A549 (cell line): ENCODE results near the gene EXOG. TPM values are rescaled to one million over a fixed set of nuclear protein-coding genes. Genes with fewer than 3 reads are reported as not detected.

ENCODE experiments used
- ATAC-seq, 2 experiments: fragments of 200-7000 bp in 1 of 2; fragments of >200 bp in 1 of 2; cut with Nextera tagmentation in 1 of 2; cut with Tn5 transposase in 1 of 2; 3 replicates each; pipeline versions ENCODE4 v1.8.0 to v1.9.1; 2018 to 2020; ENCODE audit warnings: mild to moderate bottlenecking in 1 of 2, moderate library complexity in 1 of 2
- CTCF ChIA-PET: fragments of 300-600 bp; sonication (Branson Sonifier 250); formaldehyde crosslinking; extraction: SDS; loops from one replicate; lab custom pipeline; 2021; ENCODE audit warnings: antibody characterized with exemption, inconsistent platforms; lab: Yijun Ruan, JAX
- POLR2A ChIA-PET: fragments of 350-600 bp; formaldehyde crosslinking; extraction: SDS; loops from one replicate; lab custom pipeline; 2021; ENCODE audit warnings: antibody characterized with exemption, inconsistent platforms; lab: Yijun Ruan, JAX
- DNase-seq, 2 experiments: peaks; one replicate each; pipeline versions ENCODE4 v3.0.0 to v3.0.0-alpha.2; 2011 to 2016; ENCODE audit warnings: low read depth in 1 of 2, low spot score in 1 of 2
- FAIRE-seq: peaks from 2 replicates; lab custom pipeline; 2011; peaks lifted over from hg19 to GRCh38; lab: Jason Lieb, UNC
- H3K27ac ChIP-seq, 2 experiments: fragments of >200 bp; sonication (Bioruptor Twin); formaldehyde crosslinking; 3 replicates each; pipeline ENCODE4 v1.5.1; 2016 to 2017
- H3K4me1 ChIP-seq: fragments of >200 bp; sonication (Bioruptor Twin); formaldehyde crosslinking; 3 replicates; pipeline ENCODE4 v1.6.1; 2016
- H3K4me2 ChIP-seq: fragments of >200 bp; sonication (Bioruptor Twin); formaldehyde crosslinking; 3 replicates; pipeline ENCODE4 v1.6.1; 2016
- H3K4me3 ChIP-seq: fragments of >200 bp; sonication (Bioruptor Twin); formaldehyde crosslinking; 3 replicates; pipeline ENCODE4 v1.5.1; 2016
- H3K9me3 ChIP-seq: fragments of >200 bp; sonication (Bioruptor Twin); formaldehyde crosslinking; 3 replicates; pipeline ENCODE4 v1.6.1; 2016
- BHLHE40 ChIP-seq: IDR thresholded peaks from 2 replicates; pipeline ENCODE4 v1.6.1; 2012; ENCODE audit warnings: low read depth, low read length, inconsistent platforms
- CBX2 ChIP-seq: fragments of 200-600 bp; sonication (generic); IDR thresholded peaks from 2 replicates; pipeline ENCODE4 v1.6.1; 2016; ENCODE audit warnings: low read depth, mild to moderate bottlenecking, borderline replicate concordance
- CEBPB ChIP-seq, 2 experiments: fragments of >200 bp in 1 of 2; sonication (Bioruptor Twin) in 1 of 2; formaldehyde crosslinking in 1 of 2; IDR thresholded peaks; 2 replicates each; pipeline ENCODE4 v1.6.1; 2012 to 2016
- FOSB ChIP-seq: fragments of 250-450 bp; sonication (Bioruptor Pico); IDR thresholded peaks from 2 replicates; pipeline ENCODE4 v1.5.0; 2020; ENCODE audit warnings: mild to moderate bottlenecking, moderate library complexity
- HEYL ChIP-seq: fragments of 250-450 bp; sonication (Bioruptor Pico); IDR thresholded peaks from 2 replicates; pipeline ENCODE4 v1.8.0; 2021; ENCODE audit warnings: mild to moderate bottlenecking, moderate library complexity
- HOXA7 ChIP-seq: fragments of 250-450 bp; sonication (Bioruptor Pico); IDR thresholded peaks from 2 replicates; pipeline ENCODE4 v1.5.0; 2020; ENCODE audit warnings: mild to moderate bottlenecking, moderate library complexity
- HOXB13 ChIP-seq: fragments of 250-450 bp; sonication (Bioruptor Pico); IDR thresholded peaks from 2 replicates; pipeline ENCODE4 v1.5.0; 2020; ENCODE audit warnings: low read depth, mild to moderate bottlenecking, moderate library complexity
- MYC ChIP-seq: IDR thresholded peaks from 2 replicates; pipeline ENCODE4 v1.6.1; 2012; ENCODE audit warnings: mild to moderate bottlenecking, inconsistent platforms, low read length, improper control_type of control experiment, borderline replicate concordance
- NPAS2 ChIP-seq: fragments of 250-450 bp; sonication (Bioruptor Pico); IDR thresholded peaks from 2 replicates; pipeline ENCODE4 v1.8.0; 2022; ENCODE audit warnings: mild to moderate bottlenecking, moderate library complexity, borderline replicate concordance
- NR3C1 ChIP-seq: fragments of >200 bp; sonication (Bioruptor Twin); formaldehyde crosslinking; IDR thresholded peaks from 3 replicates; pipeline ENCODE4 v1.6.1; 2017
- PHF8 ChIP-seq: fragments of 200-600 bp; sonication (generic); IDR thresholded peaks from 2 replicates; pipeline ENCODE4 v1.6.1; 2016; ENCODE audit warnings: low read depth, mild to moderate bottlenecking, antibody characterized with exemption, moderate library complexity, borderline replicate concordance
- RARB ChIP-seq: fragments of 250-450 bp; sonication (Bioruptor Pico); IDR thresholded peaks from 2 replicates; pipeline ENCODE4 v1.8.0; 2021; ENCODE audit warnings: mild to moderate bottlenecking, moderate library complexity
- TP53 ChIP-seq: fragments of 250-450 bp; sonication (Bioruptor Pico); IDR thresholded peaks from 2 replicates; pipeline ENCODE4 v1.5.0; 2021; ENCODE audit warnings: mild to moderate bottlenecking, moderate library complexity
- ZNF302 ChIP-seq: fragments of 250-450 bp; sonication (Bioruptor Pico); IDR thresholded peaks from 2 replicates; pipeline ENCODE4 v1.9.0; 2021; ENCODE audit warnings: inconsistent platforms, mild to moderate bottlenecking, moderate library complexity
- WGBS: methylation state at CpG from one replicate; pipeline ENCODE4 v1.1.6; 2017; ENCODE audit errors: missing lambda C conversion rate; 5-methylcytosine and 5-hydroxymethylcytosine counted together
- polyA plus RNA-seq, 4 experiments: library from polyadenylated mRNA; depleted of rRNA in 3 of 4; stranded (reverse); fragments of >200 nt; fragmentation: RNase III in 1 of 4; extraction: RNeasy Plus Mini Kit Qiagen cat#74134 plus additional on column Dnase treatment in 1 of 4; gene quantifications; 2 replicates in 3 of 4; 3 replicates in 1 of 4; pipeline ENCODE4 v1.2.3, GENCODE V29; 2011 to 2017
- TF ChIP-seq, protein P1 (sequence below): fragments of 450-650 bp; IDR thresholded peaks from 2 replicates; pipeline ENCODE4 v1.6.1; 2014; ENCODE audit warnings: antibody characterized with exemption
- TF ChIP-seq, protein P2 (sequence below): fragments of 200-600 bp; sonication (generic); IDR thresholded peaks from 2 replicates; pipeline ENCODE4 v1.6.1; 2016; ENCODE audit warnings: antibody characterized with exemption, mild to moderate bottlenecking, moderate library complexity
- TF ChIP-seq, protein P3 (sequence below): IDR thresholded peaks from 2 replicates; pipeline ENCODE4 v1.6.1; 2012; ENCODE audit warnings: low read depth, borderline replicate concordance

The EXOG gene
- polyA plus RNA-seq, 2 of the 4 experiments (the other 2 are of a cell fraction) = 11.2 to 17.1 TPM

DNA sequence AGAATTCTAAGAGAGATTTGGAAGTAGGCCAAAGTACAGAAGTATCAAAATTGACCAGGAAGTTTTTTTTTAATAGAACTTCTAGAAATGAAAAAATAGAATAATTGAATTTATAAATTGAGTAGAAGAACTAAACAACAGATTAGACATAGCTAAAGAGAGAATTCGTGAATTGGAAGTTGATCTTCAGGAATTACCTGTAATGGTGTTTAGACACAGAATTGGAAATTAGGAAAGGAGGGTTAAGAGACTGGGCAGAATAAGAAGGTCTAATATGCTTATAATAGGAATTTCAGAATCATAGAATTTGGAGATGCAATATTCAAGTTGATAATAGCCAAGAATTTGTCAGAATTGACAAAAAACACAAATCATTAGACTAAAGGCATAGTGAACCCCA is 26.3 kb upstream of the EXOG start (continued):
- TF ChIP-seq MYC (no peak), CBX2 (no peak)

DNA sequence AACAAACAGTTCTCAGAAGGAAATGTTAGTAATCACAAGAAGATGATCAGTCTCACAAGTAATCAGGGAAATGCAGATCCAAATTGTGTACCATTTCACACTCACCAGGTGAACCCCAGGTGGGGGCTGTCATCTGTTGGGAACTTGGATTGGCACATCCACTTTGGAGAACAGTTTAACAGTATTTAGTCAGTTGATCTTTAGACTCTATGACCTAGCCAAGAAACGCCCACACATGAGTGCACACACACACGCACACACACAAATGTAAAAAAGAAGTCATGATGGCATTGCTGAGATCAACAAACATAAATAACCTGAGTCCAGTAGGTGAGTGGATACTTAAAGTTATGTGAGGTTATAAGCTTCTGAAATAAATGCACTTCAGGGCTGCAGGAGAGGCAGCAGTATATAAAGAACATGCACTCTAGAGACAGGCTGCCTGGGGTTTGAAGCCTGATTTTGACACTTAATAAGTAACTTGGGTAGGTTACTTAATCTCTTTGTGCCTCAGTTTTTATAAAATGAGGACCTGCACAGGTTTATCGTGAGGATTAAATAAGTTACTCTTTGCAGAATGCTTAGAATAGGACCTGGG is 24.8 kb upstream of the EXOG start:
- ChIA-PET CTCF (interaction anchor here (1.0 to 3.2 kb wide), 4 partner anchors 9 to 125 kb away, joined by 3 to 29 read pairs (median 9); partner anchors contain the start of gene XYLB), POLR2A (interaction anchor here (1.5 kb wide), 1 partner anchor 8 kb away, joined by 4 read pairs; no protein-coding TSS in a partner anchor)
- WGBS = 90% methylated on average over 3 of the region's 3 CpGs
- H3K4me1 ChIP-seq = no peaks in the 10 kb centered on the region
- ATAC-seq = no peak
- TF ChIP-seq MYC = no peak
- TF ChIP-seq TP53 (CRISPR knock-in tag) = no peak
- TF ChIP-seq, protein P1, sequence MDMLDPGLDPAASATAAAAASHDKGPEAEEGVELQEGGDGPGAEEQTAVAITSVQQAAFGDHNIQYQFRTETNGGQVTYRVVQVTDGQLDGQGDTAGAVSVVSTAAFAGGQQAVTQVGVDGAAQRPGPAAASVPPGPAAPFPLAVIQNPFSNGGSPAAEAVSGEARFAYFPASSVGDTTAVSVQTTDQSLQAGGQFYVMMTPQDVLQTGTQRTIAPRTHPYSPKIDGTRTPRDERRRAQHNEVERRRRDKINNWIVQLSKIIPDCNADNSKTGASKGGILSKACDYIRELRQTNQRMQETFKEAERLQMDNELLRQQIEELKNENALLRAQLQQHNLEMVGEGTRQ = no peak
- TF ChIP-seq BHLHE40 = no peak
- no peak for TF ChIP-seq NPAS2
- TF ChIP-seq CEBPB (IDR thresholded peaks at IDR 0.05) = no peak
- no peak for TF ChIP-seq CBX2
- TF ChIP-seq, protein P2, sequence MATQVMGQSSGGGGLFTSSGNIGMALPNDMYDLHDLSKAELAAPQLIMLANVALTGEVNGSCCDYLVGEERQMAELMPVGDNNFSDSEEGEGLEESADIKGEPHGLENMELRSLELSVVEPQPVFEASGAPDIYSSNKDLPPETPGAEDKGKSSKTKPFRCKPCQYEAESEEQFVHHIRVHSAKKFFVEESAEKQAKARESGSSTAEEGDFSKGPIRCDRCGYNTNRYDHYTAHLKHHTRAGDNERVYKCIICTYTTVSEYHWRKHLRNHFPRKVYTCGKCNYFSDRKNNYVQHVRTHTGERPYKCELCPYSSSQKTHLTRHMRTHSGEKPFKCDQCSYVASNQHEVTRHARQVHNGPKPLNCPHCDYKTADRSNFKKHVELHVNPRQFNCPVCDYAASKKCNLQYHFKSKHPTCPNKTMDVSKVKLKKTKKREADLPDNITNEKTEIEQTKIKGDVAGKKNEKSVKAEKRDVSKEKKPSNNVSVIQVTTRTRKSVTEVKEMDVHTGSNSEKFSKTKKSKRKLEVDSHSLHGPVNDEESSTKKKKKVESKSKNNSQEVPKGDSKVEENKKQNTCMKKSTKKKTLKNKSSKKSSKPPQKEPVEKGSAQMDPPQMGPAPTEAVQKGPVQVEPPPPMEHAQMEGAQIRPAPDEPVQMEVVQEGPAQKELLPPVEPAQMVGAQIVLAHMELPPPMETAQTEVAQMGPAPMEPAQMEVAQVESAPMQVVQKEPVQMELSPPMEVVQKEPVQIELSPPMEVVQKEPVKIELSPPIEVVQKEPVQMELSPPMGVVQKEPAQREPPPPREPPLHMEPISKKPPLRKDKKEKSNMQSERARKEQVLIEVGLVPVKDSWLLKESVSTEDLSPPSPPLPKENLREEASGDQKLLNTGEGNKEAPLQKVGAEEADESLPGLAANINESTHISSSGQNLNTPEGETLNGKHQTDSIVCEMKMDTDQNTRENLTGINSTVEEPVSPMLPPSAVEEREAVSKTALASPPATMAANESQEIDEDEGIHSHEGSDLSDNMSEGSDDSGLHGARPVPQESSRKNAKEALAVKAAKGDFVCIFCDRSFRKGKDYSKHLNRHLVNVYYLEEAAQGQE = no peak
- TF ChIP-seq HOXB13 (CRISPR knock-in tag) = no peak
- TF ChIP-seq FOSB = no peak
- TF ChIP-seq PHF8 = no peak
- TF ChIP-seq NR3C1 = no peak
- TF ChIP-seq HOXA7 = no peak
- TF ChIP-seq, protein P3, sequence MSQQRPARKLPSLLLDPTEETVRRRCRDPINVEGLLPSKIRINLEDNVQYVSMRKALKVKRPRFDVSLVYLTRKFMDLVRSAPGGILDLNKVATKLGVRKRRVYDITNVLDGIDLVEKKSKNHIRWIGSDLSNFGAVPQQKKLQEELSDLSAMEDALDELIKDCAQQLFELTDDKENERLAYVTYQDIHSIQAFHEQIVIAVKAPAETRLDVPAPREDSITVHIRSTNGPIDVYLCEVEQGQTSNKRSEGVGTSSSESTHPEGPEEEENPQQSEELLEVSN = no peak
- TF ChIP-seq, all 56 proteins: peak for 0
- Histone ChIP-seq H3K27ac (no peak overlapping the region), H3K9me3 (peaks cover 26% of the 10 kb centered on the region), H3K4me3 (no peak overlapping the region), H3K4me2 (no peak overlapping the region)
- FAIRE-seq (no peak), DNase-seq (no peak)

DNA sequence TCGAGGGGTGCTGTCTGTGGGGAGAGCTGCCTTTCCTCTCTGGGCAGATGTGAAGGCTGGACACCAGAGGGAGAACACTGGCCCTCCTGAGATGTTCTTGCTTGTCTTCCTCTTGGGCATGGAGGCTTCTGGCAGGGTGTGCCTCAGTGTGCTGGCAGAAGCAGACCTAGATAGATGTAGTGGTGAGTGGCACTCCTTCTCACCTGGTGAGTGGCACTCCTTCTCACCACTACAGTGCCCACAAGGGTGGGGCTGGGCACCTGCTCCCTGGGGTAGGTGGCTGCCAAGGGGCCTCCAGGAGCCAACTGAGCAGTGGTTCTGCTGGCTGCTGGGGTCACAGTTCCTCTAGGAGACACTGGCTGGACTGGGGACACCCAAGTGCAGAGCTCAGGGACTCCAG is 23.8 kb upstream of the EXOG start:
- H3K4me1 ChIP-seq = no peaks in the 10 kb centered on the region
- FAIRE-seq (no peak), DNase-seq (no peak), ATAC-seq (no peak)
- no peak overlapping the region for H3K4me2 ChIP-seq
- ChIA-PET CTCF (interaction anchor here (1.0 to 2.5 kb wide), 3 partner anchors 17 to 126 kb away, joined by 3 to 12 read pairs (median 6); partner anchors contain the start of genes EXOG and XYLB), POLR2A (interaction anchor here (1.5 kb wide), 1 partner anchor 7 kb away, joined by 4 read pairs; no protein-coding TSS in a partner anchor)
- no peak overlapping the region for H3K4me3 ChIP-seq
- TF ChIP-seq FOSB (no peak), CEBPB (IDR thresholded peaks at IDR 0.05) (no peak), NPAS2 (no peak), ZNF302 (no peak), HEYL (CRISPR knock-in tag) (no peak), RARB (CRISPR knock-in tag) (no peak)
- 82% methylated on average over 1 of the region's 1 CpG for WGBS
- H3K27ac ChIP-seq = no peak overlapping the region
- H3K9me3 ChIP-seq = peaks cover 24% of the 10 kb centered on the region
